HepG2 (cell line): Measurements from ENCODE around the gene ADGRV1. TPM values are rescaled to one million over a fixed set of nuclear protein-coding genes. Genes with fewer than 3 reads are reported as not detected.

ENCODE experiments used
- BRF2 ChIP-seq: sonication (generic); formaldehyde crosslinking; IDR thresholded peaks from 2 replicates; pipeline ENCODE4 v1.8.1; 2022; ENCODE audit warnings: mild to moderate bottlenecking, missing genetic modification reagents
- CBFB ChIP-seq: sonication (generic); formaldehyde crosslinking; IDR thresholded peaks from 2 replicates; pipeline ENCODE4 v1.4.0; 2020; ENCODE audit warnings: missing genetic modification reagents
- CEBPB ChIP-seq: IDR thresholded peaks from 2 replicates; pipeline ENCODE4 v1.6.1; 2011; ENCODE audit warnings: low read depth, low read length, improper control_type of control experiment, borderline replicate concordance
- CENPBD1 ChIP-seq: sonication (generic); formaldehyde crosslinking; IDR thresholded peaks from 2 replicates; pipeline ENCODE4 v1.8.0; 2022; ENCODE audit warnings: missing genetic modification reagents, low read depth, mild to moderate bottlenecking, borderline replicate concordance
- FIP1L1 ChIP-seq: fragments of 200-400 bp; formaldehyde crosslinking; IDR thresholded peaks from 2 replicates; pipeline ENCODE4 v1.6.1; 2018; ENCODE audit warnings: low read depth, mild to moderate bottlenecking, low read length, moderate library complexity, borderline replicate concordance; ENCODE audit not compliant: insufficient read depth
- GATA4 ChIP-seq: sonication (generic); IDR thresholded peaks from 2 replicates; pipeline ENCODE4 v1.6.1; 2016; ENCODE audit warnings: antibody characterized with exemption, low read depth, borderline replicate concordance
- KAT8 ChIP-seq: IDR thresholded peaks from 2 replicates; pipeline ENCODE4 v1.6.1; 2016; ENCODE audit warnings: missing genetic modification reagents, missing compliant biosample characterization
- NR2F6 ChIP-seq, 2 experiments: IDR thresholded peaks; 2 replicates each; pipeline ENCODE4 v1.6.1; 2016; ENCODE audit warnings: antibody characterized with exemption in 1 of 2, mild to moderate bottlenecking in 1 of 2
- PRPF4 ChIP-seq: fragments of 200-400 bp; formaldehyde crosslinking; IDR thresholded peaks from 2 replicates; pipeline ENCODE4 v1.6.1; 2016; ENCODE audit warnings: low read length, low read depth; ENCODE audit not compliant: poor library complexity, severe bottlenecking
- RERE ChIP-seq: IDR thresholded peaks from 2 replicates; pipeline ENCODE4 v1.6.1; 2016; ENCODE audit warnings: low read depth, missing genetic modification reagents, missing compliant biosample characterization
- SIX4 ChIP-seq: sonication (generic); formaldehyde crosslinking; IDR thresholded peaks from 2 replicates; pipeline ENCODE4 v1.4.0; 2020; ENCODE audit warnings: missing genetic modification reagents
- SP2 ChIP-seq: sonication (generic); formaldehyde crosslinking; IDR thresholded peaks from 2 replicates; pipeline ENCODE4 v1.5.1; 2020; ENCODE audit warnings: mild to moderate bottlenecking, missing genetic modification reagents
- SRSF1 ChIP-seq: fragments of 200-400 bp; formaldehyde crosslinking; optimal IDR thresholded peaks from 2 replicates; pipeline ENCODE3; 2017; ENCODE audit warnings: mild to moderate bottlenecking, low read depth, low read length, moderate library complexity
- ZFP41 ChIP-seq: sonication (generic); formaldehyde crosslinking; IDR thresholded peaks from 2 replicates; pipeline ENCODE4 v1.4.0; 2020; ENCODE audit warnings: mild to moderate bottlenecking, missing genetic modification reagents, borderline replicate concordance
- ZGPAT ChIP-seq: IDR thresholded peaks from 2 replicates; pipeline ENCODE4 v1.6.1; 2016; ENCODE audit warnings: mild to moderate bottlenecking
- ZNF605 ChIP-seq: sonication (generic); formaldehyde crosslinking; IDR thresholded peaks from 2 replicates; pipeline ENCODE4 v1.8.0; 2022; ENCODE audit warnings: mild to moderate bottlenecking, missing genetic modification reagents
- ZSCAN9 ChIP-seq: IDR thresholded peaks from 2 replicates; pipeline ENCODE4 v1.6.1; 2016; ENCODE audit warnings: borderline replicate concordance
- polyA plus RNA-seq, 8 experiments: library from polyadenylated mRNA; depleted of rRNA in 3 of 8; stranded (reverse) in 7 of 8; unstranded in 1 of 8; fragments of >200 nt; fragmentation: Illumina TruSeq in 4 of 8; extraction: Trizol in 4 of 8; gene quantifications; 2 replicates each; pipeline versions ENCODE4 v1.2.1 to v1.2.3, GENCODE V29; 2011 to 2016; ENCODE audit warnings: low read depth in 4 of 8, missing spikeins in 1 of 8, mixed read lengths in 1 of 8; ENCODE audit not compliant: insufficient read depth in 1 of 8
- total RNA-seq, 5 experiments: library from RNA; depleted of rRNA; stranded (reverse); fragments of >200 nt; fragmentation: Illumina TruSeq; extraction: Trizol; gene quantifications; 2 replicates each; pipeline ENCODE4 v1.2.3, GENCODE V29; 2016; ENCODE audit warnings: low read depth in 1 of 5
- TF ChIP-seq, protein P1 (sequence below): sonication (generic); formaldehyde crosslinking; conservative IDR thresholded peaks from 2 replicates; pipeline ENCODE4 v1.4.0; 2020; ENCODE audit warnings: missing genetic modification reagents
- TF ChIP-seq, protein P2 (sequence below): sonication (generic); formaldehyde crosslinking; IDR thresholded peaks from 2 replicates; pipeline ENCODE4 v1.5.0; 2020; ENCODE audit warnings: mild to moderate bottlenecking, low read depth, missing genetic modification reagents, borderline replicate concordance

The ADGRV1 gene
- total and polyA plus RNA-seq, 2 of the 13 experiments (the other 11 are each of a cell fraction or from before 2014, with no cell fraction given) = 1.7 to 3.9 TPM

DNA sequence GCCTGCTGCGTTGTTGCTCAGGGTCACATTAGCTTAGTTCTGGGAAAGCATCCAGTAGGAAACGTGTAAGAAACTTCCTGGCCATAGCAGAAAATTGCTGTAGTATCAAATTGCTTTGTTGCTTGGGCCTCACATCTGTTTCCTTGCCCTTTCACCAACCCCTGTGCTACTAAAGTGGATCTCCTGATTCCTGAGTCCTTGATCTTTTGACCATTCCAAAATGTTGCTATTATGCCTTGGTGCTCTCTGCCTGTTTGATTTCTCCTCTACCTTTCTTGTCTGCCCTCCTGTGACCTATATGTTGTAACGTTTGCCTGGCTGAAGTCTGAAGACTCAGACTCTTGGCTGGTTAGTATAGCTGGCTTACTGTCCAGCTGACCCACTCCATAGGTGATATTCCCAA lies 350.5 kb downstream of the ADGRV1 start (continued):
- peak; percentile 28; the same call in 1 of the 2 replicates for TF ChIP-seq RERE
- peak; percentile 39; the same call in 1 of the 2 replicates for TF ChIP-seq ZGPAT (CRISPR knock-in tag)
- no peak for TF ChIP-seq ZSCAN9 (CRISPR knock-in tag)
- TF ChIP-seq KAT8 (CRISPR knock-in tag) = 0 out of 2 replicates have a peak, but pooled peaks have one; percentile 19
- no peak for TF ChIP-seq ZNF605 (CRISPR knock-in tag)
- no peak for TF ChIP-seq FIP1L1
- TF ChIP-seq SIX4 (CRISPR knock-in tag) = 0 out of 2 replicates have a peak, but pooled peaks have one; percentile 36
- TF ChIP-seq CEBPB = no peak
- TF ChIP-seq SP2 (CRISPR knock-in tag) = no peak
- TF ChIP-seq GATA4 = no peak
- no peak for TF ChIP-seq ZFP41 (CRISPR knock-in tag)
- TF ChIP-seq CBFB = no peak
- TF ChIP-seq CENPBD1 (CRISPR knock-in tag) = no peak
- TF ChIP-seq BRF2 (CRISPR knock-in tag) = no peak
- TF ChIP-seq, protein P1, sequence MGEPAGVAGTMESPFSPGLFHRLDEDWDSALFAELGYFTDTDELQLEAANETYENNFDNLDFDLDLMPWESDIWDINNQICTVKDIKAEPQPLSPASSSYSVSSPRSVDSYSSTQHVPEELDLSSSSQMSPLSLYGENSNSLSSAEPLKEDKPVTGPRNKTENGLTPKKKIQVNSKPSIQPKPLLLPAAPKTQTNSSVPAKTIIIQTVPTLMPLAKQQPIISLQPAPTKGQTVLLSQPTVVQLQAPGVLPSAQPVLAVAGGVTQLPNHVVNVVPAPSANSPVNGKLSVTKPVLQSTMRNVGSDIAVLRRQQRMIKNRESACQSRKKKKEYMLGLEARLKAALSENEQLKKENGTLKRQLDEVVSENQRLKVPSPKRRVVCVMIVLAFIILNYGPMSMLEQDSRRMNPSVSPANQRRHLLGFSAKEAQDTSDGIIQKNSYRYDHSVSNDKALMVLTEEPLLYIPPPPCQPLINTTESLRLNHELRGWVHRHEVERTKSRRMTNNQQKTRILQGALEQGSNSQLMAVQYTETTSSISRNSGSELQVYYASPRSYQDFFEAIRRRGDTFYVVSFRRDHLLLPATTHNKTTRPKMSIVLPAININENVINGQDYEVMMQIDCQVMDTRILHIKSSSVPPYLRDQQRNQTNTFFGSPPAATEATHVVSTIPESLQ (CRISPR knock-in tag) = no peak
- peak; percentile 62 for TF ChIP-seq NR2F6 (IDR thresholded peaks at IDR 0.05)
- TF ChIP-seq NR2F6 (CRISPR knock-in tag; IDR thresholded peaks at IDR 0.05) = peak; percentile 50; the same call in 1 of the 2 replicates
- TF ChIP-seq, protein P2, sequence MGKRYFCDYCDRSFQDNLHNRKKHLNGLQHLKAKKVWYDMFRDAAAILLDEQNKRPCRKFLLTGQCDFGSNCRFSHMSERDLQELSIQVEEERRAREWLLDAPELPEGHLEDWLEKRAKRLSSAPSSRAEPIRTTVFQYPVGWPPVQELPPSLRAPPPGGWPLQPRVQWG (CRISPR knock-in tag) = no peak
- no peak for TF ChIP-seq SRSF1
- TF ChIP-seq PRPF4 = no peak
